ENCODE results near the gene TVP23A.
"Not testable (repeated sequence)": the region's sequence is repeated elsewhere in the genome, so short reads cannot be mapped to it uniquely, and the experiment has no call there.

Gene TVP23A

DNA sequence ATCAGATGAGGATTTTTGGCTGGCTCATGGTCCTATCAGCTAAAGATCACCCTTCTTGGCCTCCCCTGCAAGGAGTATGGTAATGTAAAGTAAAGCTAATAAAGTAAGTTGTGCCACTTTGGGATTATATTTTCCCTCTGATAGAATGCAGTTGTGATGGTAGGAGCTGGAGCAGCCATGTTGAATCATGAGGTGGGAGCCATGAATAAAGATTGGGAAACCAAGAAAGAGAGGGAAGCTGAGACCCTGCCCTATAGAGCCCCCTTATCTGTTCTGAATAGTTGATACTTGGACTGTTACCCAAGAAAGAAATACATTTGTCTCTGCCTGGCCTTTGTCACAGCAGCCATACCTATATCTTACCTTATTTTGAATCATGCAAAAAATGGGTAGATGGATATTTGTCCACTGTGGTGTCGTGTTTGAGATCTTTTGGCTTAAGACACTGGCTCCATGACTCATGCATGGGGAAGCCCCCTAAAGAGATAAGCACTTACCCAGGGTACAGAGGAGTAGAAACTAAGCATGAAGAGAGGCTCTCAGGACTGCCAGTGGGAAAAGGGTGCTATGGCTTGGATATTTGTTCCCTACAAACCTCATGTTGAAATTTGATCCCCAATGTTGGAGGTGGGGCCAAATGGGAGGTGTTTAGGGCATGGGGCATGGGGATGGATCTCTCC lies 17.7 kb upstream of the TVP23A start:
- no peak for DNase-seq (ENCODE audit: low read depth in 3 of 3, low spot score in 1 of 3)

GRCh38 chr16:10835281-10835931 lies 16.8 kb upstream of the TVP23A start:
- no peak for DNase-seq (ENCODE audit: low read depth in 3 of 3, low spot score in 1 of 3)

DNA sequence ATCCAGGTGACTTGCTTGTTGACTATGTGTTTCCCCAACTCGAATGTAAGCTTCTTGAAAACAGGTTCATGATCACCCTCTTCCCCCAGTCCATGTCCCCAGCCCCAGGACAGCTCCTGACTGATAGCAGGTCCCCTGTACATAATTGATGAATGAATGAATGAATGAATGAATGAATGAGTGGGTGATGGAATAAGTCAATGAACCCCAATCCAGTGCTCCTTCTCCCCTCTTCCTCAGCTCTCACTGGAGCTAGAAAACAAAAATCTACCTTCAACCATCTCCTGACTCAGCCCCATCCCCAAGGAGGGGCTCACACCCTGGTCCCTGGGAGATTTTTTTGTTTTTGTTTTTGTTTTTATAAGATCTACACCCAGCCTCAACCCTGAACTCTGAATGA lies 16.2 kb upstream of the TVP23A start:
- DNase-seq (ENCODE audit: low read depth in 3 of 3, low spot score in 1 of 3) = no peak

- DNase-seq (ENCODE audit: low read depth in 3 of 3, low spot score in 1 of 3) = no peak
Measured at GRCh38 chr16:10834130-10834529, 15.5 kb upstream of the TVP23A start.

DNA sequence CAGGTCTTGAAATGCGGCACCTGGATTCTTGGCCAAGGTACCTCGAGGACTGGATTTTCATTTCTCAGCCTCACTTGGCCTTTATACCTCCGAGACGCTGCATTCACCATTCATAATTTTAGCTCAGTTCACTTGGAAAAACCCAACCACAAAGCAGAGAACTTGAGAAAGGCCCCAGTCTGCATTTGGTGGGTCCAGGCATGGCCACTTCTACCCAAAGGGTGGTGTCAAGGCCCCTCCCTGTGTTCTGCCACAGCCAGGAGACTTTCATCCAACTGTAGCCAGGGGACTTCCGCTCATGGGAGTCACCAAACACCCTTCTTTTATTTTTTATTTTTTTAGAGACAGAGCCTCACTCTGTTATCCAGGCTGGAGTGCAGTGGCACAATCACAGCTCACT lies 14.7 kb upstream of the TVP23A start:
- DNase-seq (ENCODE audit: low read depth in 3 of 3, low spot score in 1 of 3) = no peak

GRCh38 chr16:10831894-10832886 lies 13.6 kb upstream of the TVP23A start:
- DNase-seq (ENCODE audit: low read depth in 3 of 3, low spot score in 1 of 3) = no peak

DNA sequence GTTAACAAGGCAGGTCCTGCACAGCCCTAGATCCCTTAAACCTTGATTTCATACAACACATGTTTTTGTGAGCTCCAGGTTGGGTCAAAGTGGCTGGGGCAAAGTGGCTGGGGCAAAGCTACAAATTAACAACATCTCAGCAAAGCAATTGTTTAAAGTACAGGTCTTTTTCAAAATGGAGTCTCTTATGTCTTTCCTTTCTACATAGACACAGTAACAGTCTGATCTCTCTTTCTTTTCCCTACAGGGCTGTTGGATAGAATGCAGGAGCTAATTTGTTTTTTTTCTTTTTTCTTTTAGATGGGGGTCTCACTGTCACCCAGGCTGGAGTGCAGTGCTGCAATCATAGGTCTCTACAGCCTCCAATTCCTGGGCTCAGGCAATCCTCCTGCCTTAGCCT lies 11.6 kb upstream of the TVP23A start:
- not testable (repeated sequence) for DNase-seq (ENCODE audit: low read depth in 3 of 3, low spot score in 1 of 3)

DNA sequence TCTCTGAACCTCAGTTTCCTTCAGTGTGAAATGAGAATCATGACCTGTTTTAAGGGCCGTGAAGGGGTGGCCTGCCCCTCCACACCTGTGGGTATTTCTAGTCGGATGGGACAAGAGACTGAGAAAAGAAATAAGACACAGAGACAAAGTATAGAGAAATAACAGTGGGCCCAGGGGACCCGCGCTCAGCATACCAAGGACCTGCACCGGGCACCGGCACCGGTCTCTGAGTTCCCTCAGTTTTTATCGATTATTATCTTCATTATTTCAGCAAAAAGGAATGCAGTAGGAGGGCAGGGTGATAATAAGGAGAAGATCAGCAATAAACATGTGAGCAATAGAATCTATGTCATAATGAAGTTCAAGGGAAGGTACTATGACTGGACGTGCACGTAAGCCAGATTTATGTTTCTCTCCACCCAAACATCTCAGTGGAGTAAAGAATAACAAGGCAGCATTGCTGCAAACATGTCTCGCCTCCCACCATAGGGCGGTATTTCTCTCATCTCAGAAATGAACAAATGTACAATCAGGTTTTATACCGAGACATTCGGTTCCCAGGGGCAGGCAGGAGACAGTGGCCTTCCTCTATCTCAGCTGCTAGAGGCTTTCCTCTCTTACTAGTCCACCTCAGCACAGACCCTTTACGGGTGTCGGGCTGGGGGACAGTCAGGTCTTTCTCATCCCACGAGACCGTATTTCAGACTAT lies 10.9 kb upstream of the TVP23A start:
- not testable (repeated sequence) for DNase-seq (ENCODE audit: low read depth in 3 of 3, low spot score in 1 of 3)

DNA sequence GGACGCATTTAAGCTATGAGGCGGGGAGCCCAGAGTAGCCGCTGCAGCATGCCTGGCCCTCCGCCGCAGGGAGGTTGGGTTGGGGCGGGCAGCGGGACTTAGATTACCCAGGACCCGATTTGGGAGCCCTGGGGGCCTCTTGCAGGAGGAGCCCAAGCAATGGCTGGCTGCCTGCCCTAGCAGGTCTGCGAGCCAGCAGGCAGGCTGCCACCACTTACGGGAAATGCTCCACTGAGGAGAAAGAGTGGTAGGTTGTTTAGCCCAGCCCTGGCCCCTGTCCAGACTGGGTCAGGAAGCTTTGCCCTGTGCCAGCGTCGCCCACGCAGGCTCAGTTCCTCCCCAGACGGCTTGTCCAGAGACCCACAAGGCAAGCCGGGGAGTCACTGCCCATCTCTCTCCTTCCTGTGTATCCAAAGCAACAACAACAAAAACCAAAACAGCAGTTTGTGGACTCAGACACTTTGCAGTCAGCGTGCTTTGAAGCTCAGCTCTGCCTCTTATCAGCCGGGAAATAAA lies 10.3 kb upstream of the TVP23A start:
- DNase-seq (ENCODE audit: low read depth in 3 of 3, low spot score in 1 of 3) = no peak

DNA sequence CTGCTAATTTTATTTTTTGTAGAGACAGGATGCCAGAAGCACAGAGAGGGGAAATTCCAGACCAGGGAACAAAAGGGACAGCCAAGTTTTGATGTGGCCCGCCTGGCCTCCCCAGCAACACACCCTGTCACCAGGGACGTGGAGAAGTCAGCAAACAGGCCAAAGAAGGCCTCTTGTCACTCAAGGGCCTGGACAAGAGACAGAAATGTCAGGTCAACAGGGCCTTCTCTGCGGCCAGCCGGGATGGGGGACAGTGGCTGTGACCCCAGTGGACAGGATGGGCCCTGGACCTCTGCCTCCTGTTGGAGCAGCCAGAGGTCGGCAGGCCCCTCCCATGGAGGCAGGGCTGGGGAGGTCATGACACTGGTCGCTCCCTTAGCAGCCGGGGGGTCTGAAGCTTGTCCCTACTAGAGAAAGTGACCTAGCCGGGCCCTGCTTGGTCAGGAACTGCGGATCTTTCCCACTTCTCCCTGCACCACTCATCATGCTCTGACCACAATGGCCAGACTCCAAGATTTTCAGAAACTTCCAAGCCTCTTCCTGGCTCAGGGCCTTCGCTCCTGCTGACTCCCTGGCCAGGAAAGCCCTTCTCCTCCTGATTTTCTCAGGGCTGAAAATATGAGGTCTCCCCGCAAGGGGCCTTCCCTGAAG lies 9.2 kb upstream of the TVP23A start:
- no peak for DNase-seq (ENCODE audit: low read depth in 3 of 3, low spot score in 1 of 3)

- no peak for DNase-seq (ENCODE audit: low read depth in 3 of 3, low spot score in 1 of 3)
Measured at GRCh38 chr16:10824111-10824893, 5.7 kb upstream of the TVP23A start.

DNA sequence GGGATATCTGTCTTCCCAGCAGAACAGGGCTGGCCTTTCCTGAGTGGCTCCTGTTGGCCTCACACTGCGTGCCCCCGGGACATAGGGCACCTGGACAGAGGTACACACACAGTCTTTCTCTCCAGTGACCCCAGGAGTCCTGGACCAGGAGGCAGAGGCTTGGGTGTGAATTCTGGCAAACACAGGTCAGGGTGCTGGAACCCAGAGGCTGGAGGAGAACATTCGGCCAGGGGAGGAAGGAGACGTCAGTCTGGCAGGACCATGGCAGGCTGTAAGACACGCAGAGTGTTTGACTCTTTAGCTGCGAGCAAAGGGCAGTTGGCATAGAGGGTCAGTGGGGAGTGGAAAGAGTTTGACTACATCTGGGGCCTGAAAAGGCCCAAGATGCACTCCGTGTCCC lies 4.1 kb upstream of the TVP23A start:
- no peak for DNase-seq (ENCODE audit: low read depth in 3 of 3, low spot score in 1 of 3)

GRCh38 chr16:10820546-10820945 lies 2.0 kb upstream of the TVP23A start:
- DNase-seq (ENCODE audit: low read depth in 3 of 3, low spot score in 1 of 3) = no peak

DNA sequence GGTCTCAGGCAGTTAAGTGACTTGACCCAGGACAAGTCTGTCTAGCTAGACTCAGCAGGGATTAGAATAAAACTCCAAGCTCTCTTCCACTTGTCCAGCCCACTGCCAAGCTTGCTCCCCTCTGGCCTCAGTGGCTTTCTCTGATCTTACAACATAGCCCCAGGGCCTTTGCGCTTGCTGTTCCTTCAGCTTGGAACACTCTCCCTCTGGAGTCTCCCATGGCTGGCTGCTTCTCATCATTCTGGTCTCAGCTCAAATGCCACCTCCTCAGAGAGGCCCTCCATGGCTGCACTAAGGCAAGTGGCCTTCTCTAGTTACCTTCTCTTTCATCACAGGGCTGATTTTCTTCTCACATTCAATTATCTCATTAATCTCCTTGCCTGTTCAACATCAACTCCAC lies 1.1 kb downstream of the TVP23A start:
- DNase-seq (ENCODE audit: low read depth in 3 of 3, low spot score in 1 of 3) = no peak

- DNase-seq (ENCODE audit: low read depth in 3 of 3, low spot score in 1 of 3) = no peak
Measured at GRCh38 chr16:10813099-10813455, 5.5 kb downstream of the TVP23A start.

DNA sequence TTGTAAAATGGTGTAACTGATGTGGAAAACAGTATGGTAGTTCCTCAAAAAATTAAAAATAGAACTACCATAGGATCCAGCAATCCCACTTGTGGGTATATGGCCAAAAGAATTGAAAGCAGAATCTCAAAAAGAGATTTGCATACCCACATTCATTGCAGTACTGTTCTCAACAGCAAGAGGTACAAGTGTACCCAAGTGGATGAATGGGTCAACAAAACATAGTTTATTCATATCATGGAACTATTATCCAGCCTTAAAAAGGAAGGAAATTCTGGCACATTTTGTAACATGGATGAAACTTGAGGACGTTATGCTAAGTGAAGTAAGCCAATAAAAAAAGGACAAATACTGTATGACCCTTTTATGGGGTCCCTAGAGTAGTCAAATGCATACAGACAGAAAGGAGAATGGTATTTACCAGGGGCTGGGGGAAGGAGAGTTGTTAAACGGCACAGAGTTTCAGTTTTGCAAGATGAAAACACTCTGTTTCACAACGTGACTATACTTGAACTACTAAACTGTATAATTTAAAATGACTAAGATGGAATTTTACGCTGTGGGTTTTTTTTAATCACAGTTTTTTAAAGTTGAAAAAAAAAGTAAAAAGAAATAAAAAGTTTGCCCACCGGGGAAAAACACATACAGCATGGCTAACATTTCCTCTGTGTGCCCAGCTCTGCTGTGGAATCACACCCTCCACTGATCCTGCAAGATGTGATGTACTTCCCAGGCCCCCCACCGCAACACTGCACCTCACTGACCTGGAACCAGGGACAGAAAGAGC lies 6.1 kb downstream of the TVP23A start:
- DNase-seq (ENCODE audit: low read depth in 3 of 3, low spot score in 1 of 3) = no peak

DNA sequence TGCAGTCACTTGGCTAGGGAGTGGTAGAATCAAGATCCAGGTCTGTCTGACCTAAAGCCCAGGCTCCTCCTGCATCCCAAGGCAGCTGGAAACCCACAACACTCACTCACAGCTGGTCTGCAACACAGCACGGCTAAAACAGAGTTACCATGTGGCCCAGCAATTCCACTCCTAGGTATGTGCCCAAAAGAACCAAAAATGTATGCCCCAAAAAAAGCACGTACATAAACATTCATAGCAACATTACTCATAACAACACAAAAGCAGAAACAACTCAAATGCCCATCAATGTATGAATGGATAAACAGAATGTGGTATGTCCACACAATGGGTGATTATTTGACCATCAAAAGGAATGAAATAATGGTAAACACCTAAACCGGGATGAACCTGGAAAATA lies 8.9 kb downstream of the TVP23A start:
- DNase-seq (ENCODE audit: low read depth in 3 of 3, low spot score in 1 of 3) = no peak

DNA sequence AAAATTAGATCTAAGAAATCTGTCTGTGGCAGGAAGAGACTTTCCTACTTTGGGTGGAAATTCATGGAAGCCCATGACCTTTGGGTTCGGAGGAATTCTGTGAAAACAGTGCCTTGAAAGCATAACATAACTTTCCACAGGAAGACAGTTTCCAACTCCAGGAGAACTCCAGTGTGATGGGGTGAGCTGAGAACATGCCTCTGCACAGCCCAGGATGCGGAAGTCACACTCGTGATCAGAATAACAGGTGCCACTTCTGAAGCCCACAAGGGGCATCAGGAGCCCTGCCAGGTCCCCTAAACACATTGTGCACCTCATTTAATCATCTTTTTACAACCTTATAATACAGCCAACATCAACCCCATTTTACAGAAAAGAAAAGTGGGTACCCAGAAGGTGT lies 9.7 kb downstream of the TVP23A start:
- DNase-seq (ENCODE audit: low read depth in 3 of 3, low spot score in 1 of 3) = no peak

GRCh38 chr16:10808218-10808617 lies 10.4 kb downstream of the TVP23A start:
- DNase-seq (ENCODE audit: low read depth in 3 of 3, low spot score in 1 of 3) = no peak

Measured in stimulated activated CD4-positive, alpha-beta T cell treated with anti-CD3 and anti-CD28 coated beads, TNF-alpha, amount 100 ng/mL, for 1 hour (primary cell).